ENCODE measurements around the gene GOPC.

The GOPC gene

GRCh38 chr6:117513778-117514365 lies 88.4 kb downstream of the GOPC start:
- no peak for DNase-seq

GRCh38 chr6:117512987-117513573 lies 89.2 kb downstream of the GOPC start:
- DNase-seq = no peak

GRCh38 chr6:117512056-117512828 lies 90.1 kb downstream of the GOPC start:
- DNase-seq = no peak

All from T-helper 9 cell (primary cell).